ENCODE results near the gene WDPCP. TPM values are rescaled to one million over a fixed set of nuclear protein-coding genes. Genes with fewer than 3 reads are reported as not detected.

The WDPCP gene
- polyA plus RNA-seq, 1 donor from 2014 or later = 8.9 TPM

DNA sequence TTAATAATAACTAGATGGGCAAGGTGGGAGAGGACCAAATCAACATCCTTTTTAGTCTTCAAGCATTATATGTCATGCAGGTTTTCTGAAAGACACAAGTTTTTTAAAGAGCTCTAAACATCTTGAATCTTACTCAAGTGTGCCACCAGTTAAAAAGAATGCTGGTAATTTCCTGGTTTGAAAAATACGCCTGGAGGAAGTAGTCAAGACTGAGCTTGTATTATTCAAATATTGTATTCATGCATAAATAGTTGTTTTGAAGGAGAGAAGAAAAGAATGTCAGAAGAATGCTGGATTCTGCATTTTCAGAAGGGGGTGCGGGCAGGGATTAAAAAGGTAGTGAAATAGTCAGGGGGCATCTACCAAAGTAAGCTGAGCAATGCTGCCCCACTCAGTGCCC is 90.7 kb downstream of the WDPCP start:
- TF ChIP-seq, protein P1, sequence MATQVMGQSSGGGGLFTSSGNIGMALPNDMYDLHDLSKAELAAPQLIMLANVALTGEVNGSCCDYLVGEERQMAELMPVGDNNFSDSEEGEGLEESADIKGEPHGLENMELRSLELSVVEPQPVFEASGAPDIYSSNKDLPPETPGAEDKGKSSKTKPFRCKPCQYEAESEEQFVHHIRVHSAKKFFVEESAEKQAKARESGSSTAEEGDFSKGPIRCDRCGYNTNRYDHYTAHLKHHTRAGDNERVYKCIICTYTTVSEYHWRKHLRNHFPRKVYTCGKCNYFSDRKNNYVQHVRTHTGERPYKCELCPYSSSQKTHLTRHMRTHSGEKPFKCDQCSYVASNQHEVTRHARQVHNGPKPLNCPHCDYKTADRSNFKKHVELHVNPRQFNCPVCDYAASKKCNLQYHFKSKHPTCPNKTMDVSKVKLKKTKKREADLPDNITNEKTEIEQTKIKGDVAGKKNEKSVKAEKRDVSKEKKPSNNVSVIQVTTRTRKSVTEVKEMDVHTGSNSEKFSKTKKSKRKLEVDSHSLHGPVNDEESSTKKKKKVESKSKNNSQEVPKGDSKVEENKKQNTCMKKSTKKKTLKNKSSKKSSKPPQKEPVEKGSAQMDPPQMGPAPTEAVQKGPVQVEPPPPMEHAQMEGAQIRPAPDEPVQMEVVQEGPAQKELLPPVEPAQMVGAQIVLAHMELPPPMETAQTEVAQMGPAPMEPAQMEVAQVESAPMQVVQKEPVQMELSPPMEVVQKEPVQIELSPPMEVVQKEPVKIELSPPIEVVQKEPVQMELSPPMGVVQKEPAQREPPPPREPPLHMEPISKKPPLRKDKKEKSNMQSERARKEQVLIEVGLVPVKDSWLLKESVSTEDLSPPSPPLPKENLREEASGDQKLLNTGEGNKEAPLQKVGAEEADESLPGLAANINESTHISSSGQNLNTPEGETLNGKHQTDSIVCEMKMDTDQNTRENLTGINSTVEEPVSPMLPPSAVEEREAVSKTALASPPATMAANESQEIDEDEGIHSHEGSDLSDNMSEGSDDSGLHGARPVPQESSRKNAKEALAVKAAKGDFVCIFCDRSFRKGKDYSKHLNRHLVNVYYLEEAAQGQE (IDR thresholded peaks at IDR 0.05; ENCODE audit: borderline replicate concordance) = no peak
- TF ChIP-seq, protein P2, sequence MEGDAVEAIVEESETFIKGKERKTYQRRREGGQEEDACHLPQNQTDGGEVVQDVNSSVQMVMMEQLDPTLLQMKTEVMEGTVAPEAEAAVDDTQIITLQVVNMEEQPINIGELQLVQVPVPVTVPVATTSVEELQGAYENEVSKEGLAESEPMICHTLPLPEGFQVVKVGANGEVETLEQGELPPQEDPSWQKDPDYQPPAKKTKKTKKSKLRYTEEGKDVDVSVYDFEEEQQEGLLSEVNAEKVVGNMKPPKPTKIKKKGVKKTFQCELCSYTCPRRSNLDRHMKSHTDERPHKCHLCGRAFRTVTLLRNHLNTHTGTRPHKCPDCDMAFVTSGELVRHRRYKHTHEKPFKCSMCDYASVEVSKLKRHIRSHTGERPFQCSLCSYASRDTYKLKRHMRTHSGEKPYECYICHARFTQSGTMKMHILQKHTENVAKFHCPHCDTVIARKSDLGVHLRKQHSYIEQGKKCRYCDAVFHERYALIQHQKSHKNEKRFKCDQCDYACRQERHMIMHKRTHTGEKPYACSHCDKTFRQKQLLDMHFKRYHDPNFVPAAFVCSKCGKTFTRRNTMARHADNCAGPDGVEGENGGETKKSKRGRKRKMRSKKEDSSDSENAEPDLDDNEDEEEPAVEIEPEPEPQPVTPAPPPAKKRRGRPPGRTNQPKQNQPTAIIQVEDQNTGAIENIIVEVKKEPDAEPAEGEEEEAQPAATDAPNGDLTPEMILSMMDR (IDR thresholded peaks at IDR 0.05; ENCODE audit: poor library complexity, severe bottlenecking) = no peak
- TF ChIP-seq EP300 (conservative IDR thresholded peaks at IDR 0.05; ENCODE audit: poor library complexity, severe bottlenecking) = no peak
- TF ChIP-seq TAF1 (IDR thresholded peaks at IDR 0.05; ENCODE audit: low read depth) = no peak
- no peak for TF ChIP-seq RAD21 (conservative IDR thresholded peaks at IDR 0.05)
- H3K9me2 ChIP-seq (ENCODE audit: insufficient read depth, low read length) = no peaks in the 10 kb centered on the region
- no peak overlapping the region for H3K4me2 ChIP-seq (ENCODE audit: low read length)
- H3K79me2 ChIP-seq (replicated peaks; ENCODE audit: insufficient read depth, low read length) = no peaks in the 10 kb centered on the region
- no peaks in the 10 kb centered on the region for H3K27me3 ChIP-seq (ENCODE audit: insufficient read depth, low read depth, low read length)
- no peak overlapping the region for H2AFZ ChIP-seq (ENCODE audit: low read depth, low read length)
- H3K9ac ChIP-seq (ENCODE audit: low read length) = no peak overlapping the region
- H3K36me3 ChIP-seq (ENCODE audit: insufficient read depth, low read length) = no peaks in the 10 kb centered on the region
- no peaks in the 10 kb centered on the region for H4K20me1 ChIP-seq (ENCODE audit: insufficient read depth)
- H3K27ac ChIP-seq (ENCODE audit: low read length) = no peak overlapping the region
- no peaks in the 10 kb centered on the region for H3K9me3 ChIP-seq (ENCODE audit: low read length)
- H3K4me3 ChIP-seq (ENCODE audit: low read length) = no peak overlapping the region
- no peaks in the 10 kb centered on the region for H3F3A ChIP-seq (ENCODE audit: insufficient read depth, low read length, poor library complexity, severe bottlenecking)

DNA sequence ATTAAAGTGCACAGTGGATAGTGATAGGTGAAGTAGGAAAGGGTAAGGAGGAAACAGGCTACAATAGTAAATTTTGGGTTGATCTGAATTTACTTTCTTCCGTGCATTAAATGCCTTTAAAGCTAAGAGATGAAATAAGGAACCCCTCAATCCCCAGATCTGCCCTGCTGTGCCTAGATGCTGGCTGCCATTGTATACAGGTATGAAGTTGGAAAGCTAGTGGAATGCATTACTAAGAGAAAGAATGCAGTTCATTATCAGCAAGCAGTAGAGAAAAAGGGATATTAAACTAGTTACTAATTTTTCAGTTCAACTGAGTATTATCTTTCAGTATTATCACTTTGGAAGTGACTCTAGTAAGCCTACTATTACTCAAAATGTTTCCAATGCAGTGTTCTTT is 93.3 kb downstream of the WDPCP start:
- H3K4me2 ChIP-seq (ENCODE audit: low read length) = no peak overlapping the region
- no peaks in the 10 kb centered on the region for H3F3A ChIP-seq (ENCODE audit: insufficient read depth, low read length, poor library complexity, severe bottlenecking)
- H2AFZ ChIP-seq (ENCODE audit: low read depth, low read length) = no peak overlapping the region
- H3K27me3 ChIP-seq (ENCODE audit: insufficient read depth, low read depth, low read length) = no peaks in the 10 kb centered on the region
- no peaks in the 10 kb centered on the region for H3K79me2 ChIP-seq (replicated peaks; ENCODE audit: insufficient read depth, low read length)
- H3K4me3 ChIP-seq (ENCODE audit: low read length) = no peak overlapping the region
- no peaks in the 10 kb centered on the region for H3K36me3 ChIP-seq (ENCODE audit: insufficient read depth, low read length)
- no peaks in the 10 kb centered on the region for H3K9me2 ChIP-seq (ENCODE audit: insufficient read depth, low read length)
- TF ChIP-seq, protein P2 (IDR thresholded peaks at IDR 0.05; ENCODE audit: poor library complexity, severe bottlenecking) = no peak
- TF ChIP-seq SMC3 (conservative IDR thresholded peaks at IDR 0.05; ENCODE audit: poor library complexity) (no peak), TAF1 (IDR thresholded peaks at IDR 0.05; ENCODE audit: low read depth) (no peak), MXI1 (conservative IDR thresholded peaks at IDR 0.05; ENCODE audit: poor library complexity, severe bottlenecking) (no peak), POLR2AphosphoS5 (IDR thresholded peaks at IDR 0.05) (no peak), EZH2 (IDR thresholded peaks at IDR 0.05; ENCODE audit: borderline replicate concordance, insufficient read depth, low read length, poor library complexity, severe bottlenecking) (no peak), EP300 (conservative IDR thresholded peaks at IDR 0.05; ENCODE audit: poor library complexity, severe bottlenecking) (no peak), RAD21 (conservative IDR thresholded peaks at IDR 0.05) (no peak)
- TF ChIP-seq, protein P1 (IDR thresholded peaks at IDR 0.05; ENCODE audit: borderline replicate concordance) = no peak
- H3K9ac ChIP-seq (ENCODE audit: low read length) = no peak overlapping the region
- no peak overlapping the region for H3K27ac ChIP-seq (ENCODE audit: low read length)
- no peaks in the 10 kb centered on the region for H4K20me1 ChIP-seq (ENCODE audit: insufficient read depth)
- H3K9me3 ChIP-seq (ENCODE audit: low read length) = no peaks in the 10 kb centered on the region

Data from neural cell (in vitro differentiated cells).